NCI-H1048 (cell line): Measurements from ENCODE around the gene DDX1.

Source experiments
- DNase-seq: peaks from one replicate; lab custom pipeline; 2025; lab: John Stamatoyannopoulos, UW

Gene DDX1

GRCh38 chr2:15562354-15563031 is 29.2 kb upstream of the DDX1 start:
- no peak for DNase-seq

- DNase-seq: no peak
These were observed 28.2 kb upstream of the DDX1 start for GRCh38 chr2:15563227-15564100.

GRCh38 chr2:15565392-15565791 is 26.3 kb upstream of the DDX1 start:
- DNase-seq: no peak

- no peak for DNase-seq
These were observed 25.5 kb upstream of the DDX1 start for GRCh38 chr2:15565994-15566671.

GRCh38 chr2:15566912-15567311 is 24.8 kb upstream of the DDX1 start:
- DNase-seq: no peak

- no peak for DNase-seq
These were observed 22.8 kb upstream of the DDX1 start for GRCh38 chr2:15568874-15569273.

- DNase-seq: no peak
These were observed 21.6 kb upstream of the DDX1 start for GRCh38 chr2:15570104-15570503.

GRCh38 chr2:15571729-15572128 is 19.9 kb upstream of the DDX1 start:
- DNase-seq: no peak

- DNase-seq: peak; percentile 40
These were observed 14.5 kb upstream of the DDX1 start for GRCh38 chr2:15577071-15577735.

GRCh38 chr2:15579641-15580040 is 12.0 kb upstream of the DDX1 start:
- no peak for DNase-seq

- DNase-seq: no peak
These were observed 11.2 kb upstream of the DDX1 start for GRCh38 chr2:15580451-15580850.

GRCh38 chr2:15582710-15583357 is 8.8 kb upstream of the DDX1 start:
- no peak for DNase-seq

- DNase-seq: no peak
These were observed 7.8 kb upstream of the DDX1 start for GRCh38 chr2:15583826-15584225.

- no peak for DNase-seq
These were observed 7.4 kb upstream of the DDX1 start for GRCh38 chr2:15584316-15584715.

GRCh38 chr2:15584767-15585469 is 6.8 kb upstream of the DDX1 start:
- DNase-seq: no peak

GRCh38 chr2:15588329-15588919 is 3.2 kb upstream of the DDX1 start:
- DNase-seq: no peak

GRCh38 chr2:15591373-15591691 is 336 bp upstream of the DDX1 start:
- DNase-seq: no peak

- no peak for DNase-seq
These were observed 1.6 kb downstream of the DDX1 start for GRCh38 chr2:15593327-15593705.

- no peak for DNase-seq
These were observed 2.9 kb downstream of the DDX1 start for GRCh38 chr2:15594291-15595256.
